ENCODE results near the gene CDK19. TPM values are rescaled to one million over a fixed set of nuclear protein-coding genes. Genes with fewer than 3 reads are reported as not detected.

Gene CDK19
- total and polyA plus RNA-seq, 2 experiments from 2014 or later: 7.7 to 10.1 TPM

GRCh38 chr6:110665600-110665999, 149.7 kb downstream of the CDK19 start:
- Histone ChIP-seq H3K9me2 (ENCODE audit: insufficient read depth) (no peaks in the 10 kb centered on the region), H3K27ac (ENCODE audit: low read depth) (no peak overlapping the region), H2AFZ (no peak overlapping the region), H4K20me1 (replicated peaks; ENCODE audit: insufficient read depth) (no peaks in the 10 kb centered on the region), H3K36me3 (ENCODE audit: insufficient read depth) (peaks cover 6% of the 10 kb centered on the region; the same call in 1 of the 2 replicates), H3F3A (replicated peaks; ENCODE audit: low read depth) (no peaks in the 10 kb centered on the region), H3K4me2 (no peak overlapping the region), H3K79me2 (replicated peaks; ENCODE audit: insufficient read depth) (no peaks in the 10 kb centered on the region), H3K4me1 (ENCODE audit: insufficient read depth) (no peaks in the 10 kb centered on the region), H3K4me3 (no peak overlapping the region), H3K27me3 (ENCODE audit: insufficient read depth) (no peaks in the 10 kb centered on the region)
- no peak for DNase-seq (ENCODE audit: low spot score)
- Mint-ChIP-seq H3K9me3 (peaks cover 4% of the 10 kb centered on the region; the same call in 1 of the 3 replicates), H3K4me1 (peaks cover 2% of the 10 kb centered on the region; the same call in 1 of the 3 replicates), H3K27me3 (ENCODE audit: insufficient read depth, low read depth, poor library complexity) (peaks cover 4% of the 10 kb centered on the region), H3K36me3 (ENCODE audit: low read depth) (peaks cover 4% of the 10 kb centered on the region), H3K27ac (no peak overlapping the region), H3K4me3 (no peak overlapping the region)
- TF ChIP-seq POLR2AphosphoS5 (IDR thresholded peaks at IDR 0.05; ENCODE audit: low read depth): no peak
- TF ChIP-seq STAT1 (IDR thresholded peaks at IDR 0.05; ENCODE audit: unreplicated experiment): no peak
- no peak for TF ChIP-seq ZNF114 (CRISPR knock-in tag; IDR thresholded peaks at IDR 0.05)
- no peak for TF ChIP-seq CTCF (conservative IDR thresholded peaks at IDR 0.05; ENCODE audit: low read depth in 2 of 2)
- TF ChIP-seq REST (IDR thresholded peaks at IDR 0.05; ENCODE audit: unreplicated experiment): no peak
- no peak for ATAC-seq

- TF ChIP-seq ZNF462 (CRISPR knock-in tag; IDR thresholded peaks at IDR 0.05) (no peak), ZNF331 (CRISPR knock-in tag; IDR thresholded peaks at IDR 0.05; ENCODE audit: low read depth) (no peak), CTCF (conservative IDR thresholded peaks at IDR 0.05; ENCODE audit: low read depth in 2 of 2) (no peak), STAT1 (IDR thresholded peaks at IDR 0.05; ENCODE audit: unreplicated experiment) (no peak)
- H3K27ac Mint-ChIP-seq: 0 out of 2 replicates have a peak overlapping the region, but pooled peaks have one; percentile 17
- no peak overlapping the region for H3K4me2 ChIP-seq
Observed at GRCh38 chr6:110664933-110665332, 150.3 kb downstream of the CDK19 start.

More at GRCh38 chr6:110664933-110665332, 150.3 kb downstream of the CDK19 start:
- Histone ChIP-seq H3K79me2 (replicated peaks; ENCODE audit: insufficient read depth) (no peaks in the 10 kb centered on the region), H3K27me3 (ENCODE audit: insufficient read depth) (no peaks in the 10 kb centered on the region), H4K20me1 (replicated peaks; ENCODE audit: insufficient read depth) (no peaks in the 10 kb centered on the region), H3K4me3 (no peak overlapping the region), H3K27ac (ENCODE audit: low read depth) (no peak overlapping the region), H3F3A (replicated peaks; ENCODE audit: low read depth) (no peaks in the 10 kb centered on the region), H3K4me1 (ENCODE audit: insufficient read depth) (no peaks in the 10 kb centered on the region), H3K9me2 (ENCODE audit: insufficient read depth) (no peaks in the 10 kb centered on the region), H2AFZ (no peak overlapping the region), H3K36me3 (ENCODE audit: insufficient read depth) (peaks cover 6% of the 10 kb centered on the region; the same call in 1 of the 2 replicates)
- Mint-ChIP-seq H3K4me3 (no peak overlapping the region), H3K36me3 (ENCODE audit: low read depth) (peaks cover 9% of the 10 kb centered on the region), H3K27me3 (ENCODE audit: insufficient read depth, low read depth, poor library complexity) (peaks cover 4% of the 10 kb centered on the region), H3K4me1 (no peaks in the 10 kb centered on the region), H3K9me3 (0 out of 3 replicates have a peak, but pooled peaks cover 4% of the 10 kb centered on the region)
- ATAC-seq (no peak), DNase-seq (ENCODE audit: low spot score) (no peak)
